Stimulated activated CD4-positive, alpha-beta T cell treated with anti-CD3 and anti-CD28 coated beads, Interleukin-15, amount 100 ng/mL, for 1 hour (primary cell): ENCODE measurements around the gene LRBA.
"Not testable (repeated sequence)": the region's sequence is repeated elsewhere in the genome, so short reads cannot be mapped to it uniquely, and the experiment has no call there.

ENCODE experiments used
- DNase-seq, 2 donors: peaks; one replicate each; pipeline ENCODE4 v3.0.0-alpha.2; 2020; ENCODE audit warnings: low read depth in 1 of 2, low spot score in 1 of 2

Gene LRBA

GRCh38 chr4:150431221-150431620 is 583.9 kb downstream of the LRBA start:
- no peak for DNase-seq

GRCh38 chr4:150425161-150425560 is 589.9 kb downstream of the LRBA start:
- DNase-seq, result no peak

- DNase-seq, result no peak
Measured at GRCh38 chr4:150423503-150423902, 591.6 kb downstream of the LRBA start.

GRCh38 chr4:150423074-150423473 is 592.0 kb downstream of the LRBA start:
- no peak for DNase-seq

GRCh38 chr4:150421612-150422011 is 593.5 kb downstream of the LRBA start:
- DNase-seq, result no peak

- DNase-seq, result no peak
Measured at GRCh38 chr4:150419939-150420338, 595.1 kb downstream of the LRBA start.

GRCh38 chr4:150418757-150419410 is 596.2 kb downstream of the LRBA start:
- DNase-seq, result no peak

GRCh38 chr4:150415213-150415612 is 599.9 kb downstream of the LRBA start:
- no peak for DNase-seq

- no peak for DNase-seq
Measured at GRCh38 chr4:150411520-150411919, 603.6 kb downstream of the LRBA start.

GRCh38 chr4:150402871-150403272 is 612.2 kb downstream of the LRBA start:
- DNase-seq, result no peak

- no peak for DNase-seq
Measured at GRCh38 chr4:150401083-150401687, 613.9 kb downstream of the LRBA start.

- DNase-seq, result no peak
Measured at GRCh38 chr4:150395872-150396271, 619.2 kb downstream of the LRBA start.

GRCh38 chr4:150394046-150394445 is 621.0 kb downstream of the LRBA start:
- DNase-seq, result no peak

GRCh38 chr4:150391052-150391451 is 624.0 kb downstream of the LRBA start:
- no peak for DNase-seq

- no peak for DNase-seq
Measured at GRCh38 chr4:150390531-150390910, 624.6 kb downstream of the LRBA start.

- DNase-seq, result no peak
Measured at GRCh38 chr4:150389896-150390530, 625.1 kb downstream of the LRBA start.

- no peak for DNase-seq
Measured at GRCh38 chr4:150387981-150388380, 627.1 kb downstream of the LRBA start.

GRCh38 chr4:150386415-150386814 is 628.7 kb downstream of the LRBA start:
- not testable (repeated sequence) for DNase-seq

GRCh38 chr4:150385606-150386005 is 629.5 kb downstream of the LRBA start:
- DNase-seq, result no peak

GRCh38 chr4:150384249-150384648 is 630.8 kb downstream of the LRBA start:
- no peak for DNase-seq

- no peak for DNase-seq
Measured at GRCh38 chr4:150382028-150382427, 633.1 kb downstream of the LRBA start.

- DNase-seq, result no peak
Measured at GRCh38 chr4:150381609-150382008, 633.5 kb downstream of the LRBA start.

- DNase-seq, result no peak
Measured at GRCh38 chr4:150381036-150381435, 634.0 kb downstream of the LRBA start.
